ENCODE results near the gene EXTL1. TPM values are rescaled to one million over a fixed set of nuclear protein-coding genes. Genes with fewer than 3 reads are reported as not detected.
A peak's percentile ranks its signal among the peaks of the same experiment; 100 is the strongest.

Gene EXTL1
- total RNA-seq, 1 donor from 2014 or later, result 0.05 TPM

DNA sequence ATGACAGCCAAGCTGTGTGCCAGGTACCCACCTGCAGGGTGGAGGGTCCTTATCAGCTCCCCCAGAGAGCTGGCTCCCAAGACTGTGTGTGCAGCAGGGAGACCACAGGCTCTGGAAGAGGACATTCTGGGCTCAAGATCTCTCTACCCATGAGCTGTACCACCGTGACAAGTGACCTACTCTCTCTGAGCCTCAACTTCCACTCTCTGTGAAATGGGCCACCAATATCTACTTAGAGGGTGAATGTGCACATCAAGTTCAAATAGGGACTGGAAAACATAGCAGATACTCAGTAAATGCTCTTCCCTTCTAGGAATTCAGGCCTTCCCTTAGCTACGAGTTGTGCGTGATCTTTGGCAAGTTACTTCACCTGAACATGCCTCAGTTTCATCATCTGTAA is 22.8 kb downstream of the EXTL1 start:
- no peak for DNase-seq (ENCODE audit: low read depth)

DNA sequence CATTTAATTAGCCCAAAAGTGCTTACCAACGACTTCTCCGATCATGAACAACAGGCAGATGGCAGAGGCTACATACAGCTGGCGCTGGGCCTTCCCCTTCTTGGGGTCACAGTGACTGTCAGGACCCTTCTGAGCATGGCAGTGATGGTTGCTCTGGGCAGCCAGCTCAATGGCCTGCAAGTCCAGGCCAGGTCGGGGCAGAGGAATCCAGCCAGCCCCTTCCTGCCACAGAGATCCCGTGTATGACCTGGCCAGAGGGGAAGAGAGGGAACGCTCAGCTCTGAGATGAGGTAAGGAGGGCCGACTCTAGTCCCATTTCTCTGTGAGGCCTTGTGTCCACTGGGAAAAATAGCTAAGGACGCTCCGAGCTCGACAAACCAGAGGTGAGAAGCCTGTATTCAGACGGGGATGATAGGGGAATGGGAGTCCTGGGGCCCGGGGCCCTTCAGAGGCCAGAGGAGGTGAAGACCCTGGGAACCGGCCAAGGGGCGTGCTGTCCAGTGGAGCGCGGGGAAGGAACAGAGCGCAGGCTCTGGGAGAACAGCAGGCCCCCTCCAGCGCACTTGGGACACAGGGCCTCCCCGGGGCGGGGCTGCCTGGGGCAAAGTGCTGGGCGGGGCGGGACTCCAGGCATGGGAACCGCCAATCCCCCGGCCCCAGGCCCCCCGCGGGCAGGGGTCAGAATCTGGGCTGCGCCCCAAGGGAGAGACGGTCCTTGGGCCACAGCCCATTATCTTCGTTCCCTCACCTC is 23.6 kb downstream of the EXTL1 start:
- DNase-seq (ENCODE audit: low read depth), result no peak

DNA sequence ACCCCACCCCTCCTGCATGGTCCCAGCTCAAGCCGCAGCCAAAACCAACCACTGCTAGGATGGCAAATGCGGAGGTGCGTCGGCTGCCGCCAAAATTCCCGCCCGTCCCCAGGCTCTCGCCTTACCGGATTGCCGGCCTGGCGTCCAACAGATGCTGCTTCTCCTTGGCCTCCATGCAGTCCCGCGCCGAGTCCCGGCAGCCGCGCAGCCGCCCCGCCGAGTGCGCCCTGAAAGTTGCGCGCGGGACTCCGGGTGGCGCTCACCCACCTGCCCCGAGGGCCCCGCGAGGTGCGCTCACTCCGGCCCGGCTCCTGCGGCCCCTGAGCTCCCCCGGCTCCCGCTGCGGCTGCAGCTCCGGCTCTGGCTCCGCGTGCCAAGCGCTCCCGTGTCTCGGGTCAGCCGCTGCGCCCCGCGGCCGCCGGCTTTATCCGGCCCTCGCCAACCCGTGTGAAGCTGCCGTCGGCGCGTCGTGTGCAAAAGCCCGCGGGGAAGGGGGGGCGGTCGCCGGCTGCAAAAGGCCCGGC is 24.2 kb downstream of the EXTL1 start, which contains the start of gene SLC30A2:
Gene SLC30A2 (minus strand): TSS at position 397 of the 524 bp plus-strand sequence. CDS start 222 bp downstream, at position 175.
- no peak for DNase-seq (ENCODE audit: low read depth)

DNA sequence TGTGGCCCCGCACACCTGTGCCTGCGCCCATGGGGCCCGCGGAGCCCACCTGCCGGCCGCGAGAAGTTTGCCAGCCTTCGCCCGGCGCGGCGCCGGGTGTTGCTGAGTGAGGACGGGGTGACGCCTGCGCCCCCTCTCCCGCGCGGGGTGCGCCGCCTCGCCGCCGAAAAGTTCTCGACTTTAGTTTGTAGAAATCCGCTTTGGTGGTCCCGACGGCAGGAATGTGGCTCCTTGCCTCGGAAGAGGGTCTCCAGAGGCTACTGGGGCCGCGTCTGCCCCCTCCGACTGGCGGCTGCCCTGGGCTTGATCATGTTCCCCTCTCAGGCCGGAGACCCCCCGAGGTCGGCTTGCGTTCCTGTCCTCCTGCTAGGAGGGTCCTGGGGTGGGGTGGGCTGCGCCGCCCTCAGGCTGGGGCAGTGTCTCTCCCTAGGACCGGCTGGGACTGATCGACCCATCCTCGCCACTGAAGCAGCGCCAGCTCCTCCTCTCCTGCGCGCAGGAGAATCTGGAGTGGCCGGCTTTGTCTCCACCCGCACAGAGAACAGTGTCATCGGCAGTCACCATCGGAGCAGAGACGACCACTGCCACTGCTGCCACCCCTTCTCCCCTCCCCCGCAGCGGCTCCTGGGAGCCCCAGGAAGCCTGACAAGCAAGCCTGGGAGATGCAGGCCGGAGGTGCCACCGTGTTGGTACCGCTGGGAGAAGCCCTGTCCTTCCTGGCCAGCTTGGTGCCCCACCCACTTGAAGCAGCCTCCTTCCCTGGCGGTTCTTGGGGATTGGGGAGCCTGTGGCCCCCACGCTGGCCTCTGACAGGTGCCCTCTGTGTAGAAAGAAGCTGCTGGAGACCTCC is 24.9 kb downstream of the EXTL1 start:
- DNase-seq (ENCODE audit: low read depth), result no peak

DNA sequence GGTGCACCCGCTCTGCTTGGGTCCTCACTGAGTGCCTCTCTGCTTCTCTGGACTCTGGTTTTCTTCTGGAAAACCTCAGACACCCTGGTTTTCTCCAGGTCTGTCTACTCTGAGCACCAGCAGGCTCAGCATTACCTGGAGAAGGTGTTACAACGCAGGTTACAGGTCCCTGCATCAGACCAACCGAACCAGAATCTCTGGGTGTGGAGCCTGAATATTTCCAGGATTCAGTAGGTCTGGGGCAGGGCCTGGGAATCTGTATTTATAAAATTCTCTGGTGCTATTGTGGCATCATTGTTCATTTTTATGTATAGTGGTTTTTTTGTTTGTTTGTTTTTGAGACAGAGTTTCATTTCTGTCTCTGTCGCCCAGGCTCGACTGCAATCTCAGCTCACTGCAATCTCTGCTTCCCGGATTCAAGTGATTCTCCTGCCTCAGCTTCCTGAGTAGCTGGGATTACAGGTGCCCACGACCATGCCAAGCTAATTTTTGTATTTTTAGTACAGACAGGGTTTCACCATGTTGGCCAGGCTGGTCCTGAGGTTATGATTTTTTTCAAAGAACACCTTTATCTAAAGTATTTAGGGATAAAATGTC is 25.8 kb downstream of the EXTL1 start:
- no peak for DNase-seq (ENCODE audit: low read depth)

DNA sequence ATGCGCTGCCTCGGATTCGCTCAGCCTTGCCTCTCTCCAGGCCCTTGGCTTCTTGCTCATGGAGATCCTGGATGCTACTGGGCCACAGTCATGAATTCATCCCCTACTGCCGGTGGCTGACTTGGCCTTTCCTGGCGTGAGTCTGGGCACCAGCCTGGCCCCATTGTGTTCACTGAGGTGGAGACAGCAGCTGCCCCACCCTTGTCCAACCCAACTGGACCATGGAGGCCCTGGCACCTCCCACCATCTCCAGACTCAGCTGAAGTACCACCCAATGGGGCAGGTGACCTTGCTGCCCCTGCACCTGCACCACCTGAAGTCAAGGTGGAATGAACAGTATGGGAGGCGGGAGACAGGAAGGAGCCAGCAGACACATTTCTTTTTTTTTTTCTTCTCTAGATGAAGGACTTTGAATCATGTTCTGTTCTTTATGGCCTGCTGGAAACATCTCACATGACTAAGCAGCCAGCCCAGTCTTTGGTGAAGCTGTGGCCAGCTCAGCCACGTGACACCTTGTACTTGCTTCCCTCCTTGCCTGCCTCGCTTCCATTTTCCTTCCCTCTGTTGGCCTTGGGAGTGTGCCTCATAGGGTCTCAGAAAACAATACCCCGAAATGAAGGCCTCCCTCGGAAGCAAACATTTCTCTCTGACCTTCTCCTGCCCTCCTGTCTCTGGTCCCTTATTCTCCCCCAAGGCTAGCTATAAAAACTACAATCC is 28.1 kb downstream of the EXTL1 start:
- DNase-seq (ENCODE audit: low read depth), result peak; percentile 80

DNA sequence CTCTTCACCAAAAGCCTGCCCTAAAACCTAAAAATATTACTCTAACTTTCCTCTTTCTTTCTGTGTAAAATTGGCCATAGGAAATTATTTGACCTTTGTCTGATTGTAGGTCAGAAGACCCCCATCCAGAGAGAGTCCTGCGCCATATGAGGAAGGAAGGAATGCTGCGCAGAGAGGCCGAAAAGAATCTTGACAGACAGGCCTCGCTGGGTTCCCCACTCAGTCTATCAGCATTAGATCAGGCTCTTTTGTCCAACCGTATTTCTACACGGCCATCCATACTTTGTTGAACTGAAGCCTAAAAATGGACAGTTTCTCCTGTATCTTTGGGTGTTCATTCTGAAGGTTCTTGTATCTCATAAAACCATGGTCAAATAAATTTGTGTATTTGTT is 28.7 kb downstream of the EXTL1 start:
- DNase-seq (ENCODE audit: low read depth), result no peak

DNA sequence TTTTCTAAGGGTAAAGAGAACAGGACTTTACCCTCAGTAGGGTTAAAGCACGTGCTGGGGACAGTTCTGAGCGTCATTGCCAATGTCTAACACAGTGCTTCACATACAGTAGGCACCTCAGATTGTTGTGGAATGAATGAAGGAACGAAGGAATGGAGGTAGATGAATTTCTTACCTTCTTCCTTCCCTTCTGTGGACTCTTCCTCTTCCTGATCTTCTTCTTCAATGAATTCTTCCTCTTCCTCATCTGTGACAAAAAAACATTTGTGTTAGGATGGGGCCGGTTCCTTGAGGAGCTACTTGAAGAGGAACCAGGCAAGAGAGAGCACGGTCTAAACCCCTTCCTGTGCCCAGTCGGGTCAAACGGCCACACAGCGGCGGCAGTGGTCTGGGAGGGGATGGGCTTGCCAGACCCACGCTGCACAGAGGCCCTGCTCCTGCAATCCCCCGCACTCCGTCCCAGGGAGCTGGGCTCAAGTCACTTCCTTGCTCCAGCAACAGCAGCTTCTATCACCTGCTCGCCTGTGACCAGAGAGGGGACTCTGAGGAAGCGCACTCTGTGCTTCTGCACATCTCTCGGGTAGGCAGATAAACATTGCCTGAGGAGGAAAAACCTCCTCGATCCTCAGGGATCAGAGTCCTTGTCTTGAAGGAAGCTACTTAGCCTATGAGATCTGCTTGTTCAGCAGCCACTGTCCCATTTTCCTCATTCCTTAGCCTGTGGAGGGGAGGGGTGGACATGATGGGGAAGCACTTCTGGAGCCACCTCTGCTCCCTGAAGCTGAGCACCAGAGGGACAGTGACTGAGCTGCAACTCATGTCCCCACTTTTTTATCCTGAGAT is 32.4 kb downstream of the EXTL1 start:
- no peak for DNase-seq (ENCODE audit: low read depth)

DNA sequence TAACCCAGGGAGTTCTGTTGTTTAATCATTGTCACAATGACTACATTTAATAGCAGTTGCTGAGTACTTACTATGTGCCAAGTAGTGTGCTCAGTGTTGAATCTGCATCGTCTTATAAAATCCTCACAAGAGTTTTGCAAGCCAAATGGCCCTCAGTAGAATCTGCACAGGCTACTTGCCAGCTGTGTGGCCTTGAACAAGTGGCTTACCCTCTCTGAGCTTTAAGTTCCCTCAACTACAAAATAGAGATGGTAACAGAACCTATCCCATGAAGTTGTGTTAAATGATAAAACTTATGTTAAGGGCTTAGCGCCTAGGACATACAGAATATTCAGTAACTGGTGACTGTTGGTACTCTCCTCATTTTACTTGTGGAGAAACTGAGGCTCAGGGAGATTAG is 33.5 kb downstream of the EXTL1 start:
- no peak for DNase-seq (ENCODE audit: low read depth)

DNA sequence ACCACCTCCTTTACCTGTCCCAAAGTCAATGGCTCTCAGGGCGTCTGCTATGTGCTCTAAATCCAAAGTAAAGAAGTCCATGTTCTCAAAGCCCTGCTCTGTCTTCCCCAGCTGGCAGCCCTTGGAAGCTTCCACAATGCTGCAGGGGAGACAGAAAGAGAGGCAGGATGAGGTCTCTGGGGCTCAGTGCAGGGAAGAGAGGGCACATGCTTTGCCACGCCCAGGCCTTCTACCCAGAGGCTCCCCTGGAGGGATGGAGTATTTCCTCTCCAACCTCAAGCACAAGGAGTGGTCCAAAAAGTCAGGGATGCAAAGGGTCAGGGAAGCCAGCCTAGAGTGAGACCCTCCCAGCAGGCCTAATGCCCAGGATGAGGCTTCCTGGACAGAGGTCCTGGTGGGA is 35.6 kb downstream of the EXTL1 start:
- DNase-seq (ENCODE audit: low read depth), result no peak

DNA sequence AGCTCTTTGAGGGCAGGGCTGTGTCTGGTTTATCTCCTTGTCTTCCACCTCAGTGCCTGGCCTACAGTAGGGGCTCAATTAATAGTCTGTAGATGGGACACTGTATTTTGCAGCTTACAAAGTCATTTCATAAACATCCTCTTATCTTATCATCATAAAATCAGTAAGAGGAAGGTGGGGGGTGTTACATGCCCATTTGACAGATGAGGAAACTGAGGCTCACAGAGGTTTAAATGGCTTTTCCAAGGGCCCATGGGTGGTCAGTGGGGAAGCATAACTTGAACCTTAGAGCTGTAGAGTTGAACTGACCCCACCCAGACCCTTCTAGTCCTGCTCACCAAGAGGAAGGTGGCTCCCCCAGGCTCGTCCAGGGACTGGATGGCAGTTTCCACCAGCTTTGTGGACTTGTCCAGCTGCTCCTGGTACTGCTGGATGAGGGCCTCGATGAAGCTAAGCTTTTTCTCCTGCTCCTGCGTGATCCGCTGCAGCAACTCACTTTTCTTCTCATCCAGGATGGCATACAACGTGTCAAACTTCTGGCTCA is 36.5 kb downstream of the EXTL1 start:
- no peak for DNase-seq (ENCODE audit: low read depth)

DNA sequence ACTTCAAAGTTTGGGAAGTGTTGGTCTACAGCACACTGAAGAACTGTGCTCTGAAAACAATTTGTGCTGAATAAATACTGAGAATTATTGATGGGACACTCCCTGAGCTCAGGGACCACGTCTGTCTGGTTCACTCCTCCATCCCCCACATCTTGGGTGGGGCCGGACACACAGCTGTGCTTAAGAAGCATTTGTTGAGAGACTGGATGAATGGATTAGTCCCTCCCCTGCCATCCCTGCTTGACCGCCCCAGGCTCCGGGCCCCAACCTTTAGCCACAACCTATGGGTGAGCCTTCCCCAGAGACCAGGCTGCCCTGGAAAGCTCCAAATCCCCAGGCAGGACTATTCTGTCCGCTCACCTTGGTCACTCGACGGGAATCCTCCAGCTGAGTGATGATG is 38.3 kb downstream of the EXTL1 start:
- DNase-seq (ENCODE audit: low read depth), result no peak

DNA sequence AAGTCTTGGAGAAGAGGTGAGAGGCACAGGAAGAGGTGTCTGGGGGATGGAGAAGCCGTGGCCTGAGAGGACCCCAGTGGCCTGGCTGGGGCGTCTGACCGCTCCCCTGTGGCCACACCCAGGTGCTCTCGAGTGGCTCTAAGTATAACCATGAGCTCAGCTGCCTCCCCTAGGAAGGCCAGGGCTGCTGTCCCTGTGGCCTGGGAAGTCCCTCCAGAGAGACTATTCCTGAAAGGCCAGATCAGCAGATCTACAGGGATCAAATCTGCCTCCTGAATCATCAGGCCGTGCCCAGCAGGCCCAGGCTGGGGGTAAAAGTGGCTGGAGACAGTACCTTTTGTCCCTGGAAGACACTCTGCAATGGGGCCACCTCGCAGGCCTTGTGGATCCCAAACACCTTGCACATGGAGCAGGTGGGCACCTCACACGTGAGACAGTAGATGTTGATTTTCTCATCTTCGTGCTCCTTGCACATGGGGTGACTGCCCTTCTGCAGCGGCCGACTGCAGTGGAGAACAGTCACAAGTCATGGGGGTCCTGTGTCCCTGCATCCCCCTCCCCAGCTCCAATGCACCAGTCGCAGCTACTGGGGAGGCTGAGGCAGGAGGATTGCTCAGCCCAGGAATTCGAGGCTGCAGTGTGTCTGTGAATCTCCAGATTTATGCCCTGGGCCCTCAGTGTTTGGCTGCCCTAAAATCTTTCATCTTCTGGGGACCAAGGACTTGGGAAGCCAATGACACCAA is 39.4 kb downstream of the EXTL1 start:
- DNase-seq (ENCODE audit: low read depth), result no peak

DNA sequence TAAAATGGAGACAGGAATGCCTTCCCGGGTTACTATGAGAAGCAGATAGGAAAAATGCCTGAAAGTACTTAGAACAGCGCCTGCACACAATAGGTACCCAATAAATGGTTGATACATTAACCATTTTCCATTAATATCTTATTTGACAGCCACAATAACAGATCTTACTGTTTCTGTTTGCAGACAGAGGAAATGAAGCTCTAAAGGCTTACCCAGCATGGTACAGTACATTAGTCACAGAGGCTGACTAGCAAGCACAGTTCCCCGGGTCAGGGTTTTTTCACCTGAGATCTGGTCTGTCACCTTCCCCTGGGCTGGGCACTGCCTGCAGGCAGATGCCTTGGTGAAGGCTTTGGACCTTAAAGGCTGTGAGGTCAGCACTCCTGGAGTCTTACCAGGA is 43.0 kb downstream of the EXTL1 start:
- DNase-seq (ENCODE audit: low read depth), result peak; percentile 95

DNA sequence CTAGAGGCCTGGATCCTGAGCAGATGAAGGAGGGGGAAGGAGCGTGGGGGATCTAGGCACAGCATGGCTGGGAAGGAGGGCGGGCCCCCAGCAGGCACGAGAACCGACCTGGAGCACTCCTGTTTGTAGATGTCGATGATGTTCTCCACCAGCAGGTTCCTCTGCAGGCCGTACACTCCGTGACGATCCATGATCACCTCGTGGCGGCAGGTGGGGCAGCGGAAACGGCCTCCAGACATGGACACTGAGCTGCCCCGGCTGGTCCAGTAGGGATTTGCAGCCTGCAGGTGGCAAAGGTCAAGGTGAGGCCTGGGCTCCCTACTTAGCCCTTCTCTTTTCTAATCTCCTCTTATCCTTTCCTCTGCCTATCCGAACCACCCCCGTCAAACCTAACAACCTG is 44.6 kb downstream of the EXTL1 start:
- no peak for DNase-seq (ENCODE audit: low read depth)

DNA sequence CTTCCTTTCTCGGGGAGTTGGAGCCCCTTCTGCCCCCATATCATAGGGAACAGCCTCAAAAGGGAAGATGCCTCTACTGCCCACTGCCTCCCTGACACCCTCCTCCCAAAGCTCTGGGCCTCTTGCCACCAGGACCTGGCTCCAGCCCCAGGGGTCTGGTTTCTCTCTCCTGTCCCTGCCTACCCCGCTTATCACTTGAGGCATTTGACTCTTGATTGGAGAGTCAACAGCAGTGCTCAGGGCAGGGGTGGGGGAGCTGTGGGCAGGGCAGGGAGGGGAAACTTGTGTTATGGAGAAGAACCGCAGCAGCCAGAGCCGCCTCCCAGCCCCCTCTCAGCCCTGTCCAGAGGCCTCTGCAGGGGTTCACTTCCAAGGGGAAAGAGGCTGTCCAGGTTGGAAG is 45.3 kb downstream of the EXTL1 start:
- DNase-seq (ENCODE audit: low read depth), result no peak

DNA sequence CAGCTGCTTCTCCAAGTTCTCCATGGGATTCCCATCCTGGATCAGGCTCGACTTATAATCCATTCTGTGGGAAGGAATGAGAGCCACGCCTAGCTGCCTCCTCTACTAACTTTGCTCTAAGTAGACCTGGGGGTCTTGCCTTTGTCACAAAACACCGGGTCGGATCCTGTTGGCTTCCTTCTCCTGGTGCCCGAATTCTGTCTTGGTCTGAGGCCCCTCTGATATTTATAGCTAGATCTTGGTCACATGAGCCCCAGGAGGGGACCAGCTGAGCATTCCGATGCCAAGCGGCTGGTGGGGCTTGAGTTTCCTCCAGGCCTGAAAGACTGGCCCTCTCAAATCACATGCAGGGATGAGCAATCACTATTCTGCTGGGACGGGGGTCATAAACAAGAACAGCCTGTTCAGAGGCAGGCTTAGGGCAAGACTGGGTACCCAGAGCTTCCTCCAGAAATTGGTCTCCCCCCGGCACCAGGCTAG is 45.9 kb downstream of the EXTL1 start, which contains the start of gene TRIM63:
Gene TRIM63 (minus strand): TSS at position 199 of the 480 bp plus-strand sequence. CDS start 136 bp downstream, at position 63.
- DNase-seq (ENCODE audit: low read depth), result no peak

DNA sequence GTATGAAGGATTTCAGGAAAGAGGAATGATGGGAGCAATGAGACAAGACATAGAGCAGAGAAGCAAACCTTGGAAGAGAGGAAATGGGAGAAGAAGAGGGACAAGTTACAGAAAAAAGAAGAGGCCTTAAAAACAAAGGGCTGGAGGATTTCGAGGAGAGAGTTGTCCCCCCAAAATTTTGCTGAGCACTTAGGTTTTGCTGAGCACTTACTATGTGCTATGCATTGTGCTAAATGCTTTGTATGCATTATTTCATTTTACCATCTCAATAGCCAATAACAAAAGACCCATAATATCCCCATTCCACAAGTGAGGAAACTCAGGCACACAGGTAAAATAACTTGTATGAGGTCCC is 48.3 kb downstream of the EXTL1 start:
- no peak for DNase-seq (ENCODE audit: low read depth)

DNA sequence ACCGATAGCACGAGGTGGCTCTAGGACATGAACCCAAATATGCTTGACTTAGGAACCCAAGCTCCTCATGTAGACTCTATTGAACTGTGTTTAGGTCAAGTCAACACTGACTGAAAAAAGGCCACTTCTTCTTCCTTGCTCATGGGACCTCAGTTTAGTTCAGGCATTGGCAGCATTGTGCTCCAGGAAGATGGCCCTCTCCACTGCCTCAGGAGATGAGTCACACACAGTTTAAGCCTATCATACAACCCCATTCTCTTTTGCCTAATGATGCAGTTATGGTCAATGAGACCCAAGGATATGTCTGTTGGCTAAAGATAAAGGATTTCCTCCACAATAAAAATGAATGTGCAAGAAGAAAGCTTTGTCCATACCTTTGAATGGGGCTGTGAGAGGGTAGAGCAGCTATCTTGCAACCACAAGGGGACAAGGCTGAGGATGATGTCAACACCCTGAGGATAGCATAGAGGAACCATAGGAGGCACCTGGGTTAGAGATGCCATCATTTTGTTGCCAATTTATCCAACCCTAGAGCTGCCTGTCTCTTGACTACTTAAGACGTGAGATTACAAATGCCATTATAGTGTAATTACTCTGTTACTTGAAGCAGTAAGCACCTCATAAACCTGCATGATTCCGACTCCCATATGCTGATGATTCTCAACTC is 48.9 kb downstream of the EXTL1 start:
- no peak for DNase-seq (ENCODE audit: low read depth)

Data from renal cortical epithelial cell (primary cell).